Measurements from ENCODE around the gene L2HGDH. TPM values are rescaled to one million over a fixed set of nuclear protein-coding genes. Genes with fewer than 3 reads are reported as not detected.

Gene L2HGDH
- total and polyA plus RNA-seq, 8 donors: 1.2 to 31.7 (median 3.2) TPM

- TF ChIP-seq POLR2AphosphoS5 (IDR thresholded peaks at IDR 0.05): no peak
- TF ChIP-seq POLR2A (IDR thresholded peaks at IDR 0.05): no peak
- TF ChIP-seq EP300 (IDR thresholded peaks at IDR 0.05): no peak
- no peak for TF ChIP-seq CTCF (IDR thresholded peaks at IDR 0.05)
- Histone ChIP-seq H3K27me3 (no peaks in the 10 kb centered on the region), H3K27ac (peak overlapping the region in 1 of 5 donors; percentile 75), H3K4me1 (peaks cover 0 to 24% (median 21%) of the 10 kb centered on the region in 4 donors), H3K36me3 (peaks cover 0 to 32% (median 30%) of the 10 kb centered on the region in 4 donors), H3K4me3 (no peak overlapping the region), H3K9me3 (no peaks in the 10 kb centered on the region)
- intact Hi-C loops (cut with DNase I; ENCODE audit: low total_unique reads): no loop called here
- DNase-seq: no peak
- 93 to 97% (median 94%) methylated on average over 8 of the region's 8 CpGs for WGBS, 5 donors
Measured at GRCh38 chr14:50334211-50334610, 22.2 kb upstream of the L2HGDH start.

- TF ChIP-seq POLR2AphosphoS5 (IDR thresholded peaks at IDR 0.05) (no peak), CTCF (IDR thresholded peaks at IDR 0.05) (no peak), POLR2A (IDR thresholded peaks at IDR 0.05) (no peak)
- no peaks in the 10 kb centered on the region for H3K27me3 ChIP-seq
- peaks cover 0 to 20% (median 15%) of the 10 kb centered on the region in 4 donors for H3K4me1 ChIP-seq
- no peak overlapping the region for H3K27ac ChIP-seq
- H3K4me3 ChIP-seq: no peak overlapping the region
- no peaks in the 10 kb centered on the region for H3K9me3 ChIP-seq
- 46 to 73% (median 58%) methylated on average over 3 of the region's 3 CpGs for WGBS, 5 donors
- DNase-seq: no peak
- H3K36me3 ChIP-seq: peaks cover 0 to 37% (median 35%) of the 10 kb centered on the region in 4 donors
- intact Hi-C loops (cut with DNase I; ENCODE audit: low total_unique reads): no loop called here
Measured at GRCh38 chr14:50333014-50333509, 21.0 kb upstream of the L2HGDH start.

- Histone ChIP-seq H3K4me3 (no peak overlapping the region), H3K36me3 (peaks cover 0 to 45% (median 44%) of the 10 kb centered on the region in 4 donors), H3K4me1 (peaks cover 0 to 18% (median 15%) of the 10 kb centered on the region in 4 donors), H3K27me3 (no peaks in the 10 kb centered on the region), H3K27ac (no peak overlapping the region), H3K9me3 (no peaks in the 10 kb centered on the region)
- no peak for DNase-seq
- intact Hi-C loops (cut with DNase I; ENCODE audit: low total_unique reads): no loop called here
- TF ChIP-seq CTCF (IDR thresholded peaks at IDR 0.05): no peak
- TF ChIP-seq EP300 (IDR thresholded peaks at IDR 0.05): no peak
- TF ChIP-seq POLR2A (IDR thresholded peaks at IDR 0.05): no peak
- no peak for TF ChIP-seq POLR2AphosphoS5 (IDR thresholded peaks at IDR 0.05)
Measured at GRCh38 chr14:50331596-50331995, 19.6 kb upstream of the L2HGDH start.

GRCh38 chr14:50321009-50321660 lies 9.1 kb upstream of the L2HGDH start:
- H3K27ac ChIP-seq: peak overlapping the region in 4 of 5 donors; percentile 57 to 79 (median 68)
- peak overlapping the region in 3 of 4 donors; percentile 3 to 12 (median 4) for H3K4me3 ChIP-seq
- TF ChIP-seq EP300 (IDR thresholded peaks at IDR 0.05) (no peak), POLR2A (IDR thresholded peaks at IDR 0.05) (no peak), CTCF (IDR thresholded peaks at IDR 0.05) (peak in 5 of 7 experiments; percentile 76 to 85 (median 77)), POLR2AphosphoS5 (IDR thresholded peaks at IDR 0.05) (peak; percentile 3 to 80 (median 5))
- H3K27me3 ChIP-seq: no peaks in the 10 kb centered on the region
- DNase-seq: peak; percentile 63 to 94
- intact Hi-C loops (cut with DNase I; ENCODE audit: low total_unique reads): no loop called here
- H3K36me3 ChIP-seq: peaks cover 13 to 33% (median 27%) of the 10 kb centered on the region in 4 donors
- 1 to 3% (median 2%) methylated on average over 9 of the region's 9 CpGs for WGBS, 5 donors
- no peaks in the 10 kb centered on the region for H3K9me3 ChIP-seq
- H3K4me1 ChIP-seq: peaks cover 0 to 30% (median 20%) of the 10 kb centered on the region in 4 donors

All from stomach (tissue), 9 donors.